WI38 (cell line): Measurements from ENCODE around the gene KCNN3.

ENCODE experiments used
- H3K4me3 ChIP-seq: 2 replicates; pipeline ENCODE4 v1.5.1; 2011; ENCODE audit warnings: low read depth, mild to moderate bottlenecking, control low read depth, low read length
- TF ChIP-seq, protein P1 (sequence below): IDR thresholded peaks from 2 replicates; pipeline ENCODE4 v1.5.1; 2012; ENCODE audit warnings: low read depth, mild to moderate bottlenecking, control low read depth, low read length

Gene KCNN3

GRCh38 chr1:154715385-154715784, 154.7 kb downstream of the KCNN3 start:
- no peak overlapping the region for H3K4me3 ChIP-seq
- TF ChIP-seq, protein P1, sequence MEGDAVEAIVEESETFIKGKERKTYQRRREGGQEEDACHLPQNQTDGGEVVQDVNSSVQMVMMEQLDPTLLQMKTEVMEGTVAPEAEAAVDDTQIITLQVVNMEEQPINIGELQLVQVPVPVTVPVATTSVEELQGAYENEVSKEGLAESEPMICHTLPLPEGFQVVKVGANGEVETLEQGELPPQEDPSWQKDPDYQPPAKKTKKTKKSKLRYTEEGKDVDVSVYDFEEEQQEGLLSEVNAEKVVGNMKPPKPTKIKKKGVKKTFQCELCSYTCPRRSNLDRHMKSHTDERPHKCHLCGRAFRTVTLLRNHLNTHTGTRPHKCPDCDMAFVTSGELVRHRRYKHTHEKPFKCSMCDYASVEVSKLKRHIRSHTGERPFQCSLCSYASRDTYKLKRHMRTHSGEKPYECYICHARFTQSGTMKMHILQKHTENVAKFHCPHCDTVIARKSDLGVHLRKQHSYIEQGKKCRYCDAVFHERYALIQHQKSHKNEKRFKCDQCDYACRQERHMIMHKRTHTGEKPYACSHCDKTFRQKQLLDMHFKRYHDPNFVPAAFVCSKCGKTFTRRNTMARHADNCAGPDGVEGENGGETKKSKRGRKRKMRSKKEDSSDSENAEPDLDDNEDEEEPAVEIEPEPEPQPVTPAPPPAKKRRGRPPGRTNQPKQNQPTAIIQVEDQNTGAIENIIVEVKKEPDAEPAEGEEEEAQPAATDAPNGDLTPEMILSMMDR: no peak

GRCh38 chr1:154714638-154715037, 155.4 kb downstream of the KCNN3 start:
- H3K4me3 ChIP-seq: no peak overlapping the region
- TF ChIP-seq, protein P1: no peak

DNA sequence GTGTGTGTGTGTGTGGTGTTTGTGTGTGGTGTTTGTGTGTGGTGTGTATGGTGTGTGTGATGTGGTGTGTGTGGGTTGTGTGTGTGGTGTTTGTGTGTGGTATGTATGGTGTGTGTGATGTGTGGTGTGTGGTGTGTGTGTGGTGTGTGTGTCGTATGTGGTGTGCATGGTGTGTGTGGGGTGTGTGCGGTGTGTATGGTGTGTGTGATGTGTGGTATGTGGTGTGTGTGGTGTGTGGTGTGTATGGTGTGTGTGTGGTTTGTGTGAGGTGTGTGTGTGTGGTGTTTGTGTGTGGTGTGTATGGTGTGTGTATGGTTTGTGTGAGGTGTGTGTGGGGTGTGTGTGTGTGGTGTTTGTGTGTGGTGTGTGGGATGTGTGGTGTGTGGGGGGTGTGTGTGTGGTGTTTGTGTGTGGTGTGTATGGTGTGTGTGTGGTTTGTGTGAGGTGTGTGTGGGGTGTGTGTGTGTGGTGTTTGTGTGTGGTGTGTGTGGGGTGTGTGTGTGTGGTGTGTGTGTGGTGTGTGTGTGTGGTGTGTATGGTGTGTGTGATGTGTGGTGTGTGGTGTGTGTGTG, 155.9 kb downstream of the KCNN3 start:
- H3K4me3 ChIP-seq: no peak overlapping the region
- TF ChIP-seq, protein P1: no peak

- TF ChIP-seq, protein P1: no peak
- no peak overlapping the region for H3K4me3 ChIP-seq
Measured at GRCh38 chr1:154713005-154713404, 157.1 kb downstream of the KCNN3 start.

DNA sequence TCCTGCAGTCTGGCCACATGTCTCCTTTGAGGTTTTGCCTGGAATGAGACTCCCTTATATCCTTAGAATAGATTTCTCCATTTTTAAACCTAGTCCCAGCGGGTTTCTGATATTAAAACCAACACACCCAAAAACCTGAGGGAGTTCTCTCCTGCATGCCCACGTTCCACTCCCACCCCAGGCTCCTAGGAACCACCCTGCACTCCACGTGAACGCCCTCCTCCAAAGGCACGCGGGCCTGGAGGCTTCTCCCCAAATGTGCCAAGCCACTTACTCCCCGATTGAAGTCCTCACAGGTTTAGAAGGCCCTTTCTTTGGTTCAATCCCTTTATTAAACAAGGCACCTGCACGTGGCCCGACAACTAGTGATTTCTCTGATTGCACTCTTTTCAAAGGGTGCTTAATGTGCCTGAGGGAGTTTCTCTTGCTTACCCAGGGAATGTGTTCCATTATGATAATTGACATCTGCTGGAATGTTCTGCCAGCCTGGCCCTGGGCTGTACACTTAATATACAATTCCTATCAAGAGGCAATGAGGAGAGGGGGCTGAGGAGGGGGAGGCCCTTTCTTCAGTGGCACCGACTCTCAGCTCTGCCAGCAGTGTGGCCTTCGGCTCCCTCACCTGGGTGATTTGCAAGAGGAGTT, 157.8 kb downstream of the KCNN3 start:
- no peak overlapping the region for H3K4me3 ChIP-seq
- TF ChIP-seq, protein P1: no peak

DNA sequence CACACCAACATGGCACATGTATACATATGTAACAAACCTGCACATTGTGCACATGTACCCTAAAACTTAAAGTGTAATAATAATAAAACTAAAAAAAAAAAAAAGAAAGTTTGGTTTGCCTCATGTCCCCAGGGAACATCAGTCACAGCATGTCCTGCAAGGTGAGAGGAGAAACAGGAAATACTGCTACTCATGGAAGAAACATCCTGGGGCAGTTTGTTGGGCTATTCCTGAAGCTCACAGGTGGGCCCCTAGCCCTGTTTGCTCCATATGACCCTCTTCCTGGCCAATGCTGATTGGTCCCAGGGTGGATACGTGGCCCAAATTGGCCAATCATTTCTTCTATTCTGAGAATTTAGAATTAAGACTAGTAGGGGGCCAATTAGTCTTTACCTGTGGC, 158.7 kb downstream of the KCNN3 start:
- TF ChIP-seq, protein P1: no peak
- H3K4me3 ChIP-seq: no peak overlapping the region

- no peak overlapping the region for H3K4me3 ChIP-seq
- TF ChIP-seq, protein P1: no peak
Measured at GRCh38 chr1:154710106-154710505, 160.0 kb downstream of the KCNN3 start.
